Esophagus squamous epithelium (tissue), 5 donors: ENCODE data around the gene GPR158. TPM values are rescaled to one million over a fixed set of nuclear protein-coding genes. Genes with fewer than 3 reads are reported as not detected.

Experiments used
- DNase-seq: peaks from one replicate; lab custom pipeline; 2025; lab: John Stamatoyannopoulos, UW
- H3K27ac ChIP-seq, 4 donors: fragments of 200-600 bp; sonication (generic); one replicate each; pipeline ENCODE4 v1.5.1; 2016 to 2019; ENCODE audit warnings: mild to moderate bottlenecking in 1 of 4
- H3K27me3 ChIP-seq, 4 donors: fragments of 200-600 bp; sonication (generic); 1 replicate in 3 of 4; 2 replicates in 1 of 4; pipeline versions ENCODE4 v1.5.1 to v1.6.0; 2017 to 2021; ENCODE audit warnings: antibody characterized with exemption in 1 of 4
- H3K36me3 ChIP-seq, 3 donors: fragments of 200-600 bp; sonication (generic); one replicate each; pipeline ENCODE4 v1.5.1; 2016 to 2019
- H3K4me1 ChIP-seq, 3 donors: fragments of 200-600 bp; sonication (generic); one replicate each; pipeline ENCODE4 v1.5.1; 2017 to 2019
- H3K4me3 ChIP-seq, 4 donors: fragments of 200-600 bp; sonication (generic); 1 replicate in 3 of 4; 2 replicates in 1 of 4; pipeline ENCODE4 v1.5.1; 2016 to 2019; ENCODE audit warnings: mild to moderate bottlenecking in 2 of 4, moderate library complexity in 1 of 4
- H3K9me3 ChIP-seq, 3 donors: fragments of 200-600 bp; sonication (generic); one replicate each; pipeline ENCODE4 v1.5.1; 2016 to 2019
- CTCF ChIP-seq, 6 experiments: fragments of 450-650 bp in 4 of 6; fragments of 200-600 bp in 2 of 6; sonication (generic) in 2 of 6; IDR thresholded peaks; one replicate each; pipeline ENCODE4 v1.5.1; 2016 to 2019; ENCODE audit warnings: antibody characterized with exemption in 6 of 6, mild to moderate bottlenecking in 4 of 6, moderate library complexity in 4 of 6
- POLR2A ChIP-seq, 4 donors: fragments of 450-650 bp; IDR thresholded peaks; one replicate each; pipeline ENCODE4 v1.6.1; 2017; ENCODE audit warnings: antibody characterized with exemption in 4 of 4, mild to moderate bottlenecking in 4 of 4, moderate library complexity in 3 of 4
- WGBS, 2 donors: methylation state at CpG; one replicate each; pipeline ENCODE4 v1.1.5; 2018; 5-methylcytosine and 5-hydroxymethylcytosine counted together
- intact Hi-C: fragments of 100-400 bp; cut with DNase I; formaldehyde crosslinking; loops from one replicate; pipeline ENCODE4 v1.15.0; 2022
- total RNA-seq, 4 donors: library from RNA; depleted of rRNA; stranded (reverse); fragments of >200 nt; gene quantifications; one replicate each; pipeline ENCODE4 v1.1.0, GENCODE V29; 2016
- donor health status: DM: yes; HTN: yes; CAD: no.

The GPR158 gene
- total RNA-seq, 4 donors from 2014 or later: not detected

GRCh38 chr10:25206693-25207414, 32.1 kb downstream of the GPR158 start:
- H3K4me3 ChIP-seq: no peak overlapping the region
- DNase-seq: no peak
- intact Hi-C loops: no loop called here
- H3K4me1 ChIP-seq: no peaks in the 10 kb centered on the region
- TF ChIP-seq CTCF (IDR thresholded peaks at IDR 0.05): no peak
- no peak for TF ChIP-seq POLR2A (IDR thresholded peaks at IDR 0.05)
- H3K27me3 ChIP-seq: no peaks in the 10 kb centered on the region
- no peak overlapping the region for H3K27ac ChIP-seq
- WGBS, 2 donors: 41 to 56% methylated on average over 4 of the region's 4 CpGs
- H3K36me3 ChIP-seq: no peaks in the 10 kb centered on the region
- H3K9me3 ChIP-seq: no peaks in the 10 kb centered on the region

GRCh38 chr10:25209618-25210017, 34.8 kb downstream of the GPR158 start:
- WGBS, 2 donors: 37 to 45% methylated on average over 2 of the region's 2 CpGs
- Histone ChIP-seq H3K9me3 (no peaks in the 10 kb centered on the region), H3K4me1 (no peaks in the 10 kb centered on the region), H3K27me3 (no peaks in the 10 kb centered on the region), H3K4me3 (no peak overlapping the region), H3K27ac (no peak overlapping the region), H3K36me3 (no peaks in the 10 kb centered on the region)
- intact Hi-C loops: no loop called here
- no peak for DNase-seq
- TF ChIP-seq CTCF (IDR thresholded peaks at IDR 0.05) (no peak), POLR2A (IDR thresholded peaks at IDR 0.05) (no peak)

- Histone ChIP-seq H3K36me3 (no peaks in the 10 kb centered on the region), H3K9me3 (no peaks in the 10 kb centered on the region), H3K27ac (no peak overlapping the region), H3K4me1 (no peaks in the 10 kb centered on the region), H3K27me3 (no peaks in the 10 kb centered on the region), H3K4me3 (no peak overlapping the region)
- no peak for TF ChIP-seq CTCF (IDR thresholded peaks at IDR 0.05)
- DNase-seq: no peak
- intact Hi-C loops: no loop called here
- 44 to 68% methylated on average over 2 of the region's 2 CpGs for WGBS, 2 donors
Observed at GRCh38 chr10:25210265-25210664, 35.5 kb downstream of the GPR158 start.

GRCh38 chr10:25220156-25220555, 45.4 kb downstream of the GPR158 start:
- no peaks in the 10 kb centered on the region for H3K27me3 ChIP-seq
- H3K36me3 ChIP-seq: no peaks in the 10 kb centered on the region
- H3K4me1 ChIP-seq: no peaks in the 10 kb centered on the region
- WGBS, 2 donors: 37 to 44% methylated on average over 1 of the region's 1 CpG
- no peak overlapping the region for H3K4me3 ChIP-seq
- DNase-seq: no peak
- H3K27ac ChIP-seq: no peak overlapping the region
- intact Hi-C loops: no loop called here
- H3K9me3 ChIP-seq: no peaks in the 10 kb centered on the region
- TF ChIP-seq POLR2A (IDR thresholded peaks at IDR 0.05) (no peak), CTCF (IDR thresholded peaks at IDR 0.05) (no peak)

GRCh38 chr10:25222085-25222660, 47.4 kb downstream of the GPR158 start:
- DNase-seq: no peak
- Histone ChIP-seq H3K36me3 (no peaks in the 10 kb centered on the region), H3K27me3 (no peaks in the 10 kb centered on the region), H3K4me1 (no peaks in the 10 kb centered on the region), H3K4me3 (no peak overlapping the region), H3K9me3 (no peaks in the 10 kb centered on the region), H3K27ac (no peak overlapping the region)
- 78 to 87% methylated on average over 7 of the region's 7 CpGs for WGBS, 2 donors
- no peak for TF ChIP-seq POLR2A (IDR thresholded peaks at IDR 0.05)
- no peak for TF ChIP-seq CTCF (IDR thresholded peaks at IDR 0.05)
- intact Hi-C loops: no loop called here
